Stimulated activated CD4-positive, alpha-beta T cell treated with anti-CD3 and anti-CD28 coated beads, Interleukin-1b, Interleukin-23, amount 100 ng/mL, for 24 hours (primary cell): ENCODE results near the gene RBM17.
"Not testable (repeated sequence)": the region's sequence is repeated elsewhere in the genome, so short reads cannot be mapped to it uniquely, and the experiment has no call there.

ENCODE experiments used
- DNase-seq, 4 experiments: peaks; one replicate each; pipeline ENCODE4 v3.0.0-alpha.2; 2020; ENCODE audit warnings: low read depth in 4 of 4, low spot score in 1 of 4

RBM17 gene

GRCh38 chr10:6151087-6151977 is 62.5 kb downstream of the RBM17 start:
- DNase-seq: no peak

- no peak for DNase-seq
Observed at GRCh38 chr10:6153845-6154244, 65.0 kb downstream of the RBM17 start.

- no peak for DNase-seq
Observed at GRCh38 chr10:6154566-6154965, 65.7 kb downstream of the RBM17 start.

- no peak for DNase-seq
Observed at GRCh38 chr10:6158276-6158675, 69.4 kb downstream of the RBM17 start.

- no peak for DNase-seq
Observed at GRCh38 chr10:6161921-6162320, 73.1 kb downstream of the RBM17 start.

GRCh38 chr10:6162589-6163356 is 73.9 kb downstream of the RBM17 start:
- DNase-seq: no peak

GRCh38 chr10:6163364-6164270 is 74.8 kb downstream of the RBM17 start:
- DNase-seq: peak; percentile 82 to 90 (median 85)

- DNase-seq: no peak
Observed at GRCh38 chr10:6164271-6165095, 75.6 kb downstream of the RBM17 start.

- no peak for DNase-seq
Observed at GRCh38 chr10:6165221-6165725, 76.4 kb downstream of the RBM17 start.

- not testable (repeated sequence) for DNase-seq
Observed at GRCh38 chr10:6165933-6166332, 77.1 kb downstream of the RBM17 start.
